ENCODE results near the gene STK25.
"Not testable (repeated sequence)": the region's sequence is repeated elsewhere in the genome, so short reads cannot be mapped to it uniquely, and the experiment has no call there.

STK25 gene

GRCh38 chr2:241465543-241465942 lies 42.8 kb downstream of the STK25 start:
- no peak for DNase-seq (ENCODE audit: low read depth in 2 of 2)

GRCh38 chr2:241463276-241464135 lies 44.9 kb downstream of the STK25 start:
- DNase-seq (ENCODE audit: low read depth in 2 of 2): no peak

GRCh38 chr2:241461693-241462677 lies 46.4 kb downstream of the STK25 start:
- DNase-seq (ENCODE audit: low read depth in 2 of 2): no peak

GRCh38 chr2:241460631-241461030 lies 47.8 kb downstream of the STK25 start:
- no peak for DNase-seq (ENCODE audit: low read depth in 2 of 2)

- DNase-seq (ENCODE audit: low read depth in 2 of 2): no peak
These were observed 48.9 kb downstream of the STK25 start for GRCh38 chr2:241459520-241459919.

GRCh38 chr2:241458687-241459086 lies 49.7 kb downstream of the STK25 start:
- no peak for DNase-seq (ENCODE audit: low read depth in 2 of 2)

DNA sequence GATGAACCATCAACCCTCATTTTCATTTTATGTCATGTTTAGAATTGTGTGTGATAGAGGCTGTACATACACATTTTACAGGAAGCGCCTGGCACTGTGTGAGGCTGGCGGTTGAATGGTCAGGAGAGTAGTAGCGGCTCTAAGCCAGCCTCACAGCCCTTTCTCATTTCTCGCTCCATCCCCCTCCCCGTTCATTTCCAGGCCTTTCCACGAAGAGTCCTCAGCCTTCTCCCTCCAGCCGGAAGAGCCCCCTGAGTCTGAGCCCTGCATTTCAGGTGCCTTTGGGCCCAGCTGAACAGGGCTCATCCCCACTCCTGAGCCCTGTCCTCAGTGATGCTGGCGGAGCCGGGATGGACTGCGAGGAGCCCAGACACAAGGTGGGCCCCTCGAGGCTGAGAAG lies 51.8 kb downstream of the STK25 start:
- DNase-seq (ENCODE audit: low read depth in 2 of 2): no peak

DNA sequence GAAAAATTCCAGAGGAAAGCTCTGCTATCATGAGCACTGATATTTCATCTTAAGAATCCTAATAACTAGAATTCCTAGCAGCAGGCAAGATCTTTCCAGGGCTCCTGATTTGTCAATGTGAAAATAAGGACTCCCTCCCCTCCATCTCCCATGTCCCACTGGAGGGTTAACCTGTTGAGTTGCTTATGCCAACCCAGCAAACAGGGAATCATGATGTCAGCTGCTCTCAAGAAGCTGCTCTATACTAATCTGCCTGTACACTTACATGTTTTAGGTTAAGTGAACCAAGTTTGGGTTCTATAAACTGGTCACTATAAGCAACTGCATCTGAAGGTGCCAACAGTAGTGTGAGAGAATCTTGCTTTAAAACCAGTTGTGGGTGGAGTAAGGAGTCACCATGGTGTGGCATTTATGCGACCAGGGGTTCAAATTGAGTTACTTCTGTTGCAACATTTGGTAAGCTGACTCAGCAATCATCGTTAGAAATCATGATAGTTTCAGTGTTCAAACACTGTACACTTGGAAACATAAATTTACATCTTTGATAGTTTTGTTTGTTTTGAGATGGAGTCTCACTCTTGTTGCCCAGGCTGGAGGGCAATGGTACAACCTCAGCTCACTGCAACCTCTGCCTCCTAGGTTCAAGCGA lies 53.4 kb downstream of the STK25 start:
- no peak for DNase-seq (ENCODE audit: low read depth in 2 of 2)

DNA sequence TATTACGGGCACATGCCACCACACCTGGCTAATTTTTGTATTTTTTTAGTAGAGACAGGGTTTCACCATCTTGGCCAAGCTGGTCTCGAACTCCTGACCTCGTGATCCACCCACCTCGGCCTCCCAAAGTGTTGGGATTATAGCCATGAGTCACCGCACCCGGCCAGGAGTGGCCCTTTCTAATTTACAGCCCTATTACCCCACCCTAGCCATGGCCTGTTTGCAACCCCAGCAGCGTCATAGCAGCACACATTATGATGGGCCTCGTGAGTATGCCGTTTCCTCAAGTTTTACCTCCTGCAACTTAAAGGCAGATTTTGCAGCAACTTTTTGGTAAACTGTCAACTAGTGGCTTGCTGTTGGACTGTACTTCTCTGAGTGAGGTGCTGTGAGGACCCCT lies 54.5 kb downstream of the STK25 start:
- not testable (repeated sequence) for DNase-seq (ENCODE audit: low read depth in 2 of 2)

DNA sequence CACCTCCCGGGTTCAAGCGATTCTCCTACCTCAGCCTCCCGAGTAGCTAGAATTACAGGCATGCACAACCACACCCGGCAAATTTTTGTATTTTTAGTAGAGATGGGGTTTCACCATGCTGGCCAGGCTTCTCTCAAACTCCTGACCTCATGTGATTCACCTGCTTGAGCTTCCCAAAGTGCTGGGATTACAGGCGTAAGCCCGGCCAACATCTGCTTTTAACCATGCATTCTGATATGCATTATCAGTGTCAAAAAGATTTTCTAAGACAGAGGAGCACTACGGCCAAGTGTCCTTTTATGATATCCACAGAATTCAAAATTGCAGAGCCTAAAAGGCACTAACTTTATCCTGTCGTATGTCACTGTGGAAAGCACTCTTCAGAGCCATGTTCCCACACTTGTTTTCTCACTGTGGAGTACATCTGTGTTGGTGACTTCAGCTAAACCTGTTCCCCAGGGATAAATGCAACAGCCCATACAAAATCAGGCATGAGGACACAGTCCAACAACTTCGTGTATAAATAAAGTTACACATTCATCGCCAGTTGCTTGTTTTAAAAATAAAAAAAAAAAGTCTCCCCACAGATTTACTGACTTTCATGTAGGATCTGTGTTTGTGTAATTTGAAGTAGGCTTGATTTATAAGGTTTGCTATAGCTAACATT lies 56.4 kb downstream of the STK25 start:
- DNase-seq (ENCODE audit: low read depth in 2 of 2): no peak

DNA sequence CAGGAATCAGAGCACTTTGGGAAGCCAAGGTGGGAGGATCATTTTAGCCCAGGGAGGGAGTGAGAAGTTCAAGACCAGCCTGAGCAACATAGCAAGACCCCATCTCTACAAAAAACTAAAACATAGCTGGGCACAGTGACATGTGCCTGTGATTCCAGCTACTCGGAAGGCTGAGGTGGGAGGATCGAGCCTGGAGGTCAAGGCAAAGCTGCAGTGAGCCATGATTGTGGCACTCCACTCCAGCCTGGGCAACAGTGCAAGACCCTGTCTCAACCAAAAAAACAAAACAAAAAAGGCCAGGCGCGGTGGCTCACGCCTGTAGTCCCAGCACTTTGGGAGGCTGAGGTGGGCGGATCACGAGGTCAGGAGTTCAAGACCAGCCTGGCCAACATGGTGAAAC lies 58.3 kb downstream of the STK25 start:
- not testable (repeated sequence) for DNase-seq (ENCODE audit: low read depth in 2 of 2)

DNA sequence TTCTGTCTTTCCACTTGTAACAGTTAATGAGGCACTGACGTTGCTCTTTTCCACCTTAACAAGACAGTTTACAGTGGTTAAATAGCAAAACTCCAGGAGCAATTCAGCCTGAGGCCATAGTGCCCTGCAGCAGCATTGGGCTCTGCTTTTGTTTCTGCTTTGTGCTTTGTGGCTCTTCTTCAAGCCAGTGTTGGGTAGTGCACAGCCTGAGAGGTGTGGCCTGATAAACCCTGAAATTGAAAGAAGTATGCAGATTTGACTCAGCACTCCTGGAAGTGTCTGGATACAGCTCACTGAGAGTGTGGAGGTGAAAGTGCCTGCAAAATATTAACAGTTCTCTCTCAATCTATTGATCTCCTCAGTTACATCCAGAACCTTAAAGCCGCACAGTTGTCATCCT lies 63.0 kb downstream of the STK25 start:
- DNase-seq (ENCODE audit: low read depth in 2 of 2): no peak

DNA sequence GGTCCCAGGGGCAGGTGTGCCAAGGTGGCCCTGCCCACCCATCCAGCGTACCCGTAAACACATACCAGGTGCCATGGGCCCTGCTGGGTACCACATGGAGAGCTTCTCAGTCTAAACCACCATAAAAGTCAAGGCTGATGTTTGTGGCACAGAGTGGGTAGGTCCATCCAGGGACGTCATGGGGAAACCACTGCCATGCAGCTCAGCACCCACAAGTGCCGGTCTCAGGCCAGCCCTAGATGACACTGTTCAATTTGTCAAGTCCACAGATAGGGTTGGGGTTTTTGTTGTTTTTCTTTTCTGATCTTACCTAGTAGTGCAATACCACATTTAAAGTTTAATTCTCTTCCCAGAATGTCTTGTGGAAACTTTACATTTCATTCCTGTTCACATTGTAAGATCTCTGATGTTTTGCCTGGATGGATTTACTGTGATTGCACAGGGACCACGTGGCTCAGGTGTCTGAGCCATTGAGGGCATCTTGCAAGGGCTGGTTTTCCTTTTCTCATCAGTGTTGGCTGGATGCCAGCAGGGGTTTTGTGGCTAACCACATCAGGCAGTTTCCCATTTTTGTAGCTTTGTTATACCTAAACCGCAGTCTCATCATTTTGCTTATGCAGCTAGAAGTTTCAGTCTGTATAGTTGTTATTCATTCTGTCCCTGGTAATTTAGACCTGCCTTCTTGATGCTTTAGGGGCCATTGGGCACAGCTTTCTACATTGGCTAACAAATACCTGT lies 64.7 kb downstream of the STK25 start:
- peak; percentile 81 to 82 for DNase-seq (ENCODE audit: low read depth in 2 of 2)

Data from stimulated activated CD4-positive, alpha-beta T cell treated with anti-CD3 and anti-CD28 coated beads, Interleukin-1b, Interleukin-23, amount 100 ng/mL, for 1 hour (primary cell).